IMR-90 (cell line): ENCODE results near the gene CBFA2T3. TPM values are rescaled to one million over a fixed set of nuclear protein-coding genes. Genes with fewer than 3 reads are reported as not detected.

Experiments
- ATAC-seq: fragments of 200-7000 bp; cut with Tn5 transposase; 2 replicates; pipeline ENCODE4 v1.9.1; 2020; ENCODE audit warnings: low read depth, mild to moderate bottlenecking, moderate library complexity
- BruUV-seq: library from RNA; stranded (reverse); fragments of 400-500 nt; replicated peaks from 2 replicates; lab custom pipeline; 2021; lab: Mats Ljungman, UMichigan
- CTCF ChIA-PET: fragments of 300-600 bp; formaldehyde crosslinking; extraction: SDS; loops from one replicate; lab custom pipeline; 2021; ENCODE audit warnings: antibody characterized with exemption; lab: Yijun Ruan, JAX
- POLR2A ChIA-PET: fragments of 300-600 bp; sonication (Branson Sonifier 250); formaldehyde crosslinking; loops from one replicate; lab custom pipeline; 2022; ENCODE audit warnings: antibody characterized with exemption; ENCODE audit not compliant: unreplicated experiment; lab: Charles Lee
- DNase-seq: peaks from one replicate; pipeline ENCODE4 v3.0.0; 2013
- H2AFZ ChIP-seq: replicated peaks from 2 replicates; pipeline ENCODE3; 2013; ENCODE audit warnings: low read length, mild to moderate bottlenecking; ENCODE audit not compliant: poor library complexity
- H2AK5ac ChIP-seq: 2 replicates; pipeline ENCODE4 v1.6.1; 2013; ENCODE audit warnings: low read depth, low read length, inconsistent platforms
- H2AK9ac ChIP-seq: replicated peaks from 2 replicates; pipeline ENCODE3; 2013; ENCODE audit warnings: mild to moderate bottlenecking, low read depth, low read length, moderate library complexity; ENCODE audit not compliant: poor library complexity
- H2BK120ac ChIP-seq: 2 replicates; pipeline ENCODE4 v1.6.1; 2013; ENCODE audit warnings: low read depth, low read length, inconsistent platforms
- H2BK15ac ChIP-seq: 3 replicates; pipeline ENCODE4 v1.6.1; 2013; ENCODE audit warnings: low read depth, low read length, inconsistent platforms
- H2BK20ac ChIP-seq: 2 replicates; pipeline ENCODE4 v1.6.1; 2013; ENCODE audit warnings: low read depth, mild to moderate bottlenecking, inconsistent platforms, low read length, moderate library complexity
- H2BK5ac ChIP-seq: 2 replicates; pipeline ENCODE4 v1.6.1; 2013; ENCODE audit warnings: mild to moderate bottlenecking, low read depth, low read length, inconsistent platforms; ENCODE audit not compliant: poor library complexity, severe bottlenecking
- H3K14ac ChIP-seq: replicated peaks from 2 replicates; pipeline ENCODE4 v1.6.1; 2013; ENCODE audit warnings: low read depth, low read length, inconsistent platforms
- H3K18ac ChIP-seq: 2 replicates; pipeline ENCODE4 v1.6.1; 2013; ENCODE audit warnings: low read depth, low read length, control low read depth
- H3K23ac ChIP-seq: 2 replicates; pipeline ENCODE4 v1.6.1; 2013; ENCODE audit warnings: low read depth, low read length, inconsistent platforms
- H3K27ac ChIP-seq: 2 replicates; pipeline ENCODE4 v1.5.1; 2013; ENCODE audit warnings: mild to moderate bottlenecking, control low read depth, low read length; ENCODE audit not compliant: insufficient read depth
- H3K27me3 ChIP-seq: 2 replicates; pipeline ENCODE4 v1.6.1; 2013; ENCODE audit warnings: low read length; ENCODE audit not compliant: control insufficient read depth, insufficient read depth
- H3K36me3 ChIP-seq: 2 replicates; pipeline ENCODE4 v1.6.1; 2013; ENCODE audit warnings: low read length, mixed read lengths; ENCODE audit not compliant: control insufficient read depth, insufficient read depth
- H3K4ac ChIP-seq: 2 replicates; pipeline ENCODE4 v1.6.1; 2013; ENCODE audit warnings: low read depth, low read length, inconsistent platforms
- H3K4me1 ChIP-seq: 2 replicates; pipeline ENCODE4 v1.6.1; 2013; ENCODE audit warnings: low read length, mixed read lengths; ENCODE audit not compliant: control insufficient read depth, insufficient read depth
- H3K4me2 ChIP-seq: 2 replicates; pipeline ENCODE4 v1.6.1; 2013; ENCODE audit warnings: low read depth, mild to moderate bottlenecking, control low read depth, low read length, moderate library complexity
- H3K4me3 ChIP-seq: 2 replicates; pipeline ENCODE4 v1.5.1; 2013; ENCODE audit warnings: low read depth, mild to moderate bottlenecking, control low read depth, low read length, moderate library complexity; ENCODE audit not compliant: insufficient read depth
- H3K56ac ChIP-seq: 2 replicates; pipeline ENCODE4 v1.6.1; 2013; ENCODE audit warnings: low read length, inconsistent platforms; ENCODE audit not compliant: insufficient read depth; ENCODE audit errors: extremely low read depth
- H3K79me1 ChIP-seq, 2 experiments: 2 replicates each; pipeline ENCODE4 v1.6.1; 2013; ENCODE audit warnings: low read length in 2 of 2, inconsistent platforms in 1 of 2, low read depth in 1 of 2
- H3K9ac ChIP-seq: 2 replicates; pipeline ENCODE4 v1.6.1; 2013; ENCODE audit warnings: low read depth, low read length, control low read depth
- H3K9me1 ChIP-seq: 2 replicates; pipeline ENCODE4 v1.6.1; 2013; ENCODE audit warnings: low read length, inconsistent platforms; ENCODE audit not compliant: insufficient read depth
- H3K9me3 ChIP-seq: 2 replicates; pipeline ENCODE4 v1.6.1; 2013; ENCODE audit warnings: low read length; ENCODE audit not compliant: control insufficient read depth, insufficient read depth
- H4K20me1 ChIP-seq: 2 replicates; pipeline ENCODE4 v1.6.1; 2013; ENCODE audit warnings: low read length, inconsistent platforms; ENCODE audit not compliant: insufficient read depth
- H4K5ac ChIP-seq: 2 replicates; pipeline ENCODE4 v1.6.1; 2013; ENCODE audit warnings: mild to moderate bottlenecking, low read depth, low read length, control low read depth
- H4K8ac ChIP-seq, 2 experiments: 2 replicates each; pipeline ENCODE4 v1.6.1; 2013; ENCODE audit warnings: low read depth in 2 of 2, low read length in 2 of 2, control low read depth in 1 of 2, inconsistent platforms in 1 of 2
- H4K91ac ChIP-seq: 2 replicates; pipeline ENCODE4 v1.6.1; 2013; ENCODE audit warnings: low read depth, low read length, inconsistent platforms; ENCODE audit not compliant: insufficient read depth
- BHLHE40 ChIP-seq: fragments of 150-350 bp; IDR thresholded peaks from 2 replicates; pipeline ENCODE4 v1.6.1; 2016; ENCODE audit warnings: mild to moderate bottlenecking, low read depth, low read length
- ELK1 ChIP-seq: fragments of 150-350 bp; IDR thresholded peaks from 2 replicates; pipeline ENCODE4 v1.6.1; 2016; ENCODE audit warnings: low read depth, mild to moderate bottlenecking, low read length, moderate library complexity, borderline replicate concordance
- FOS ChIP-seq: fragments of 150-350 bp; IDR thresholded peaks from 2 replicates; pipeline ENCODE4 v1.6.1; 2016; ENCODE audit warnings: low read depth, low read length
- MAFK ChIP-seq: IDR thresholded peaks from 2 replicates; pipeline ENCODE4 v1.6.1; 2012; ENCODE audit warnings: low read depth, low read length, improper control_type of control experiment
- MAZ ChIP-seq: IDR thresholded peaks from 2 replicates; pipeline ENCODE4 v1.6.1; 2012; ENCODE audit warnings: low read depth, mild to moderate bottlenecking, low read length, improper control_type of control experiment, moderate library complexity, borderline replicate concordance
- MXI1 ChIP-seq: IDR thresholded peaks from 2 replicates; pipeline ENCODE4 v1.6.1; 2012; ENCODE audit warnings: low read depth, mild to moderate bottlenecking, low read length, moderate library complexity, borderline replicate concordance
- NFE2L2 ChIP-seq: fragments of 150-350 bp; IDR thresholded peaks from 2 replicates; pipeline ENCODE4 v1.6.1; 2016; ENCODE audit warnings: low read depth, mild to moderate bottlenecking, low read length
- POLR2A ChIP-seq: IDR thresholded peaks from 2 replicates; pipeline ENCODE4 v1.6.1; 2012; ENCODE audit warnings: mild to moderate bottlenecking, low read depth, low read length
- RAD21 ChIP-seq: IDR thresholded peaks from 2 replicates; pipeline ENCODE4 v1.6.1; 2012; ENCODE audit warnings: low read length, improper control_type of control experiment
- RFX5 ChIP-seq: IDR thresholded peaks from 2 replicates; pipeline ENCODE4 v1.8.0; 2012; ENCODE audit warnings: low read depth, mild to moderate bottlenecking, low read length, moderate library complexity
- SMC3 ChIP-seq: fragments of 150-350 bp; IDR thresholded peaks from 2 replicates; pipeline ENCODE4 v1.6.1; 2016; ENCODE audit warnings: low read depth, mild to moderate bottlenecking, antibody characterized with exemption, low read length, moderate library complexity
- WGBS, 2 experiments: methylation state at CpG; one replicate each; pipeline versions ENCODE4 v1.1.5 to v1.1.7; 2013; ENCODE audit warnings: missing lambda C conversion rate in 2 of 2; ENCODE audit not compliant: insufficient read length in 1 of 2; ENCODE audit errors: extremely low coverage in 2 of 2; 5-methylcytosine and 5-hydroxymethylcytosine counted together
- dilution Hi-C: fragments of 300-500 bp; cut with HindIII; formaldehyde crosslinking; loops from one replicate; pipeline ENCODE4 v1.14.3; 2018; ENCODE audit warnings: low sequenced_read_pairs; ENCODE audit not compliant: unreplicated experiment
- in situ Hi-C: fragments of 300-500 bp; cut with MboI; formaldehyde crosslinking; loops from 3 replicates; pipeline ENCODE4 v1.14.3; 2019; ENCODE audit warnings: low sequenced_read_pairs, inconsistent platforms, mixed read lengths
- intact Hi-C: fragments of 100-400 bp; cut with micrococcal nuclease; formaldehyde crosslinking; loops from 2 replicates; pipeline ENCODE4 v1.10.0; 2022
- polyA plus RNA-seq, 3 experiments: library from polyadenylated mRNA; depleted of rRNA; stranded (reverse); fragments of >200 nt; gene quantifications; 2 replicates each; pipeline ENCODE4 v1.2.3, GENCODE V29; 2012; ENCODE audit warnings: low replicate concordance in 1 of 3
- total RNA-seq: library from RNA; depleted of rRNA; stranded (reverse); fragments of >200 nt; gene quantifications from 2 replicates; pipeline ENCODE4 v1.2.3, GENCODE V29; 2012

CBFA2T3 gene
- total and polyA plus RNA-seq, 2 of the 4 experiments (the other 2 are of a cell fraction), result not detected

DNA sequence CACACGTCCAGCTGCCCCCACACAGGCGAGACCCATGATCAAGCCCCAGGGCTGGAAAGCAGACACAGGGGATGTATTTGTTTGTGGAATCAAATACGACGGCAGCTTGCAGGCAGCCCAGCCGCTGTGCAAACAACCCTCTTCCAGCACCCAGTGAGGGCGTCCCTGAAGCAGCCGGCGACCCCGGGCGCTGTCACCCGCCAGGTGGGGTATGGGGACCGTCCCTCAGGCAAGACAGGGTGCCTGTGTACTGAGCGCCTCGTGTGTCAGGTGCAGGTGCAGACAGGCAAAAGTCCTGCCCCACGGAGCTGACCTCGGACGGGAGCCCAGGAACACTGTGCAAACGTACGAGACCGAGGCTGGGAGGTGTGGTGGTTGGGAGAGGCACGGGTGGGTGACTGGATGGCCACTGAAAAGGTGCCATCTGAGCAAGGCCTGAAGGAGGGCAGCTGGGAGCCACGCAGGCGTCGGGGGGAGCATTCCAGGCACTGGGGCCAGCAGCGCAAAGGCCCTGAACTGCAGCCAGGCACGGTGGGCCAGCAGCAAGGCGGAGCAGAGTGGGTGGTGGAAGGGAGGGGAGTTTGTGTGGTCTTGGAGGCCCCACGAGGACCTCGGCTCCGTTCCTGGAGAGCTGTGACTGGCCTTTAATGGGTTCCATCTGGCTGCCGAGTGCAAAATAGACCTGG is 48.5 kb downstream of the CBFA2T3 start:
- H3K56ac ChIP-seq, result no peak overlapping the region
- no peak overlapping the region for H4K91ac ChIP-seq
- no peak overlapping the region for H4K8ac ChIP-seq
- CTCF ChIA-PET, result no interaction called here
- H3K9ac ChIP-seq, result no peak overlapping the region
- intact Hi-C loops, result loop anchor here (5.0 kb wide), 1 partner anchor 71 kb away; the partner anchor contains the start of genes GALNS and TRAPPC2L
- no peak overlapping the region for H2BK20ac ChIP-seq
- H2BK15ac ChIP-seq, result no peak overlapping the region
- H3K4me3 ChIP-seq, result no peak overlapping the region
- H4K20me1 ChIP-seq, result no peaks in the 10 kb centered on the region; the same call in 1 of the 2 replicates
- no peaks in the 10 kb centered on the region for H3K36me3 ChIP-seq
- no peak overlapping the region for H3K23ac ChIP-seq
- H2AK9ac ChIP-seq, result peak overlapping the region; percentile 31
- dilution Hi-C loops, result no loop called here
- TF ChIP-seq RFX5 (no peak), BHLHE40 (no peak), SMC3 (no peak), RAD21 (no peak), FOS (no peak), ELK1 (no peak), NFE2L2 (no peak), MXI1 (no peak), MAFK (no peak), POLR2A (no peak), MAZ (no peak)
- in situ Hi-C loops, result no loop called here
- POLR2A ChIA-PET, result no interaction called here
- H3K27ac ChIP-seq, result no peak overlapping the region
- no peak for DNase-seq
- no peak overlapping the region for H3K4ac ChIP-seq
- no peaks in the 10 kb centered on the region for H3K9me3 ChIP-seq
- no peak overlapping the region for H3K4me2 ChIP-seq
- no peak overlapping the region for H2AK5ac ChIP-seq
- H3K4me1 ChIP-seq, result peaks cover 4% of the 10 kb centered on the region; the same call in 1 of the 2 replicates
- no peak for ATAC-seq
- H2BK120ac ChIP-seq, result no peak overlapping the region
- H3K27me3 ChIP-seq, result peaks cover 21% of the 10 kb centered on the region
- H3K14ac ChIP-seq, result no peak overlapping the region
- no peak overlapping the region for H2BK5ac ChIP-seq
- H3K18ac ChIP-seq, result no peak overlapping the region
- H3K9me1 ChIP-seq, result no peaks in the 10 kb centered on the region
- 24% methylated on average over 11 of the region's 31 CpGs; no CpG with 5 or more reads in 1 of the 2 experiments for WGBS, 2 experiments
- no TSS peak for BruUV-seq
- no peak overlapping the region for H4K5ac ChIP-seq
- no peaks in the 10 kb centered on the region for H3K79me1 ChIP-seq
- peak overlapping the region; percentile 44 for H2AFZ ChIP-seq
